Measurements from ENCODE around the gene TSFM. TPM values are rescaled to one million over a fixed set of nuclear protein-coding genes. Genes with fewer than 3 reads are reported as not detected.

Gene TSFM
- total RNA-seq, 1 experiment from 2014 or later: 58.5 TPM

- TF ChIP-seq EZH2 (IDR thresholded peaks at IDR 0.05; ENCODE audit: borderline replicate concordance, low read depth, low read length, poor library complexity, severe bottlenecking): no peak
- no peak for TF ChIP-seq CTCF (conservative IDR thresholded peaks at IDR 0.05; ENCODE audit: low read depth, low read length)
- H3K27ac ChIP-seq (ENCODE audit: low read depth, low read length, poor library complexity, severe bottlenecking): peak overlapping the region; percentile 98
- POLR2A ChIA-PET (ENCODE audit: low non-redundant PET): no interaction called here
- peak overlapping the region; percentile 19 for H3K4me3 ChIP-seq (ENCODE audit: low read depth, low read length, poor library complexity, severe bottlenecking)
- H3K9me3 ChIP-seq (ENCODE audit: low read depth, low read length, poor library complexity, severe bottlenecking): no peaks in the 10 kb centered on the region
- H3K36me3 ChIP-seq (ENCODE audit: insufficient read depth, low read length, poor library complexity, severe bottlenecking): no peaks in the 10 kb centered on the region
- DNase-seq (ENCODE audit: low spot score): peak; percentile 51
- H3K27me3 ChIP-seq (replicated peaks; ENCODE audit: insufficient read depth, low read depth, low read length, poor library complexity): no peaks in the 10 kb centered on the region
- intact Hi-C loops (cut with micrococcal nuclease; ENCODE audit: unreplicated experiment): no loop called here
- CTCF ChIA-PET: no interaction called here
- no TSS peak for BruUV-seq (replicated peaks)
- peaks cover 71% of the 10 kb centered on the region for H3K4me1 ChIP-seq (ENCODE audit: insufficient read depth, low read length, poor library complexity, severe bottlenecking)
Measured at GRCh38 chr12:57842342-57843294, 60.0 kb downstream of the TSFM start.

GRCh38 chr12:57844709-57845477 lies 62.3 kb downstream of the TSFM start:
- intact Hi-C loops (cut with micrococcal nuclease; ENCODE audit: unreplicated experiment): no loop called here
- no TSS peak for BruUV-seq (replicated peaks)
- H3K36me3 ChIP-seq (ENCODE audit: insufficient read depth, low read length, poor library complexity, severe bottlenecking): no peaks in the 10 kb centered on the region
- CTCF ChIA-PET: interaction anchor here (0.7 kb wide), 1 partner anchor 96 kb away, joined by 10 read pairs; no protein-coding TSS in a partner anchor
- H3K4me3 ChIP-seq (ENCODE audit: low read depth, low read length, poor library complexity, severe bottlenecking): peak overlapping the region; percentile 100
- H3K9me3 ChIP-seq (ENCODE audit: low read depth, low read length, poor library complexity, severe bottlenecking): no peaks in the 10 kb centered on the region
- DNase-seq (ENCODE audit: low spot score): no peak
- peak overlapping the region; percentile 98 for H3K27ac ChIP-seq (ENCODE audit: low read depth, low read length, poor library complexity, severe bottlenecking)
- POLR2A ChIA-PET (ENCODE audit: low non-redundant PET): interaction anchor here (0.6 kb wide), 1 partner anchor 17 kb away, joined by 6 read pairs; no protein-coding TSS in a partner anchor
- TF ChIP-seq EZH2 (IDR thresholded peaks at IDR 0.05; ENCODE audit: borderline replicate concordance, low read depth, low read length, poor library complexity, severe bottlenecking): no peak
- no peak for TF ChIP-seq CTCF (conservative IDR thresholded peaks at IDR 0.05; ENCODE audit: low read depth, low read length)
- H3K4me1 ChIP-seq (ENCODE audit: insufficient read depth, low read length, poor library complexity, severe bottlenecking): peaks cover 49% of the 10 kb centered on the region
- H3K27me3 ChIP-seq (replicated peaks; ENCODE audit: insufficient read depth, low read depth, low read length, poor library complexity): no peaks in the 10 kb centered on the region

GRCh38 chr12:57845478-57846284 lies 63.1 kb downstream of the TSFM start:
- intact Hi-C loops (cut with micrococcal nuclease; ENCODE audit: unreplicated experiment): loop anchor here (1.0 kb wide), 1 partner anchor 49 kb away; no protein-coding TSS in a partner anchor
- no TSS peak for BruUV-seq (replicated peaks)
- no peaks in the 10 kb centered on the region for H3K36me3 ChIP-seq (ENCODE audit: insufficient read depth, low read length, poor library complexity, severe bottlenecking)

More at GRCh38 chr12:57845478-57846284, 63.1 kb downstream of the TSFM start:
- TF ChIP-seq CTCF (conservative IDR thresholded peaks at IDR 0.05; ENCODE audit: low read depth, low read length) (no peak), EZH2 (IDR thresholded peaks at IDR 0.05; ENCODE audit: borderline replicate concordance, low read depth, low read length, poor library complexity, severe bottlenecking) (no peak)
- CTCF ChIA-PET: interaction anchor here (0.7 to 1.3 kb wide), 2 partner anchors 51 to 95 kb away, joined by 4 to 10 read pairs; no protein-coding TSS in a partner anchor
- peaks cover 42% of the 10 kb centered on the region for H3K4me1 ChIP-seq (ENCODE audit: insufficient read depth, low read length, poor library complexity, severe bottlenecking)
- DNase-seq (ENCODE audit: low spot score): peak; percentile 70
- H3K4me3 ChIP-seq (ENCODE audit: low read depth, low read length, poor library complexity, severe bottlenecking): peak overlapping the region; percentile 100
- H3K9me3 ChIP-seq (ENCODE audit: low read depth, low read length, poor library complexity, severe bottlenecking): no peaks in the 10 kb centered on the region
- H3K27me3 ChIP-seq (replicated peaks; ENCODE audit: insufficient read depth, low read depth, low read length, poor library complexity): no peaks in the 10 kb centered on the region
- POLR2A ChIA-PET (ENCODE audit: low non-redundant PET): interaction anchor here (0.6 kb wide), 1 partner anchor 58 kb away, joined by 18 read pairs; no protein-coding TSS in a partner anchor
- peak overlapping the region; percentile 98 for H3K27ac ChIP-seq (ENCODE audit: low read depth, low read length, poor library complexity, severe bottlenecking)

Measured in A673 (cell line).